BLaER1 treated with 17β-estradiol and CSF1 and Interleukin-3, amounts not matched to agents 10 nM and 100 nM (cell line): Measurements from ENCODE around the gene TNPO2.

Experiments
- H3K27ac ChIP-seq, 11 experiments: shearing (Covaris generic); formaldehyde crosslinking; 2 replicates each; pipeline ENCODE4 v1.8.1; 2022
- H3K27me3 ChIP-seq, 11 experiments: shearing (Covaris generic); formaldehyde crosslinking; 2 replicates each; pipeline ENCODE4 v1.8.1; 2022
- H3K36me3 ChIP-seq, 11 experiments: shearing (Covaris generic); formaldehyde crosslinking; 2 replicates each; pipeline ENCODE4 v1.8.1; 2022
- H3K4me1 ChIP-seq, 10 experiments: shearing (Covaris generic); formaldehyde crosslinking; 2 replicates each; pipeline ENCODE4 v1.8.1; 2022
- H3K4me2 ChIP-seq, 11 experiments: shearing (Covaris generic); formaldehyde crosslinking; 2 replicates each; pipeline ENCODE4 v1.8.1; 2022
- H3K4me3 ChIP-seq, 10 experiments: shearing (Covaris generic); formaldehyde crosslinking; 2 replicates each; pipeline ENCODE4 v1.8.1; 2022
- H3K9ac ChIP-seq, 11 experiments: shearing (Covaris generic); formaldehyde crosslinking; 2 replicates each; pipeline ENCODE4 v1.8.1; 2022
- H3K9me3 ChIP-seq, 11 experiments: shearing (Covaris generic); formaldehyde crosslinking; replicated peaks in 1 of 11; 2 replicates each; pipeline ENCODE4 v1.8.1; 2022
- H4K20me1 ChIP-seq, 11 experiments: shearing (Covaris generic); formaldehyde crosslinking; 2 replicates each; pipeline ENCODE4 v1.8.1; 2022
- Cebpa-rat ChIP-seq, 11 experiments: shearing (Covaris generic); IDR thresholded peaks; 2 replicates each; pipeline ENCODE4 v1.8.1; 2022

The TNPO2 gene

DNA sequence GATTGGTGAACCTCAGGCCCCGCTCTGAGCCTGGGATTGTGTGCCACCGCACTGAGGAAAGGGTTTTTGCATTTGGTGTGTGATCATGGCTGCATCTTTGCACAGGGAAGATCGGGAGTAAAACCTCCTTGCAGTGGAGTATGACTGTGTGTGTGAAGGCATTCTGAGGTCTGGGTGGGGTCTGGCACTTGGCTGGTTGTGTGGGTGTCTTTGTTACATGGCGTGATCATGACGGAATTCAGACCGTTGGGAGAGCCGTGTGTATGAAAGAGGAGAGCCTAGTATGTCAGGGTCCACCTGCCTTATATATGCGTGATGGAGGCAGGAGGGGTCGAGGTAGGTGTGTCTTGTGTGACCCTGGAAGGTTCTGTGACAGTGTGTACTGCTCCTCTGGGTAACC lies 27.1 kb upstream of the TNPO2 start:
- Histone ChIP-seq H3K9ac (peak overlapping the region in 9 of 11 experiments; percentile 54 to 76 (median 66); a peak in 15 of 22 replicates), H3K9me3 (peaks cover 12 to 26% (median 17%) of the 10 kb centered on the region in 11 experiments), H3K4me3 (peak overlapping the region in 6 of 10 experiments; percentile 38 to 53 (median 45); a peak in 5 of 20 replicates), H3K27ac (peak overlapping the region in 4 of 11 experiments; percentile 68 to 73 (median 73); a peak in 6 of 22 replicates), H4K20me1 (peaks cover 0 to 16% (median 0%) of the 10 kb centered on the region in 11 experiments; a peak in 2 of 22 replicates), H3K4me1 (peaks cover 18 to 52% (median 33%) of the 10 kb centered on the region in 10 experiments), H3K4me2 (peak overlapping the region; percentile 92 to 99 (median 98)), H3K27me3 (peaks cover 0 to 12% (median 0%) of the 10 kb centered on the region in 11 experiments; a peak in 1 of 22 replicates), H3K36me3 (peaks cover 25 to 30% (median 29%) of the 10 kb centered on the region in 11 experiments)
- TF ChIP-seq Cebpa-rat (IDR thresholded peaks at IDR 0.05), result no peak

DNA sequence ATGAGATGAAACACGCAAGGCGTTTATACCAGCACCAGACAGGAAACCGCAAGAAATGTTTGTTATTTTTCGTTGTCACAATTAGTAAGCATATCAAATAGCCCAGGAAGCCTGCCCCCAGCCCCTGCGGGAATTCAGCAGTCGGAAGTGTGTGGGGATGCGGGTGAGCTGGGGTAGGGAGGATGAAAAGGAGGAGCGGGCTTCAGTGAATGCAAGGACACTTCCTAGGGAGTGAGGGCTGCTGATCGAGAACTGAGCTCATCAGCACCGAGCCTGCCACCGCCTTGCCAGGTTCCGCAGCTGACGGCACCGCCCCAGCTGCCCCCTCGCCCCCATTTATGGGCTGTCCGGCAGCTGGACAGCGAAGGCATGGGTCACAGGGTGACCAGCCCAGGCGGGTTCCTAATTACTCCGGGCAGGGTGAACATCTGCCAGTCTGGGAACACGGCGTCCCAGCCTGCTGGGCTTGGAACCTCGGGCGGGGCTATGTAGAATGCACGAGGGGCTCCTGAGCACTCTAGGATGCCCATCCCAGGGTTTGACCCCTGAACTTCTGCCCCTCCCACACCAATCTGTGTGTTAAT lies 26.3 kb upstream of the TNPO2 start:
- no peak for TF ChIP-seq Cebpa-rat (IDR thresholded peaks at IDR 0.05)
- Histone ChIP-seq H3K36me3 (peaks cover 33 to 39% (median 37%) of the 10 kb centered on the region in 11 experiments), H3K9me3 (peaks cover 12 to 26% (median 17%) of the 10 kb centered on the region in 11 experiments), H3K4me2 (peak overlapping the region; percentile 92 to 99 (median 98)), H3K27me3 (peaks cover 0 to 12% (median 0%) of the 10 kb centered on the region in 11 experiments; a peak in 1 of 22 replicates), H3K27ac (peak overlapping the region in 9 of 11 experiments; percentile 44 to 73 (median 62); a peak in 19 of 22 replicates), H4K20me1 (peaks cover 0 to 24% (median 7%) of the 10 kb centered on the region in 11 experiments; a peak in 9 of 22 replicates), H3K4me3 (peak overlapping the region; percentile 23 to 63 (median 45); a peak in 17 of 20 replicates), H3K9ac (peak overlapping the region; percentile 54 to 76 (median 66); a peak in 21 of 22 replicates), H3K4me1 (peaks cover 23 to 61% (median 41%) of the 10 kb centered on the region in 10 experiments)

DNA sequence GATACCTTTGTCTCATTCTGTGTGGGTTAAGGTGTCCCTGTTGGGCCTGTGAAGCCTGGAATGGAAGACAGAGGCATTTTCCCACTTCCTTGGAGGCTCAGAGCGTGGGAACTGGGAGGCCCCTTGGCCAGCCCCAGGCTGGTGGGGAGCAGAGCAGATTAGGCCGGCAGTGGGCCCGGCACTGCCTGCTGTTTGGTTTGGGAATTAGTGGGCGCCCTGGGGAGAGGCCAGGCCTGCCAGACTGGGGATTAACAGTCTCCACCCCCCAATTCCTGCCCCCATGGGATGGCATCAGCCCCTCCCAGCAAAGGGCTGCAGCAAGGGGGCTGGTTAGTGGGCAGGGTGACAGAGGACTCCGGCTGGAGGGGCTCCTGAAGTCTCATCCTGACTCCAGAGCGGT lies 24.8 kb upstream of the TNPO2 start:
- Histone ChIP-seq H3K36me3 (peaks cover 39 to 51% (median 48%) of the 10 kb centered on the region in 11 experiments), H3K9me3 (peaks cover 12 to 26% (median 17%) of the 10 kb centered on the region in 11 experiments), H3K27ac (peak overlapping the region in 3 of 11 experiments; percentile 73; a peak in 4 of 22 replicates), H3K27me3 (peaks cover 0 to 12% (median 0%) of the 10 kb centered on the region in 11 experiments; a peak in 1 of 22 replicates), H3K4me3 (no peak overlapping the region), H3K4me1 (peaks cover 26 to 63% (median 52%) of the 10 kb centered on the region in 10 experiments), H3K4me2 (peak overlapping the region in 4 of 11 experiments; percentile 96 to 99 (median 98); a peak in 4 of 22 replicates), H3K9ac (no peak overlapping the region), H4K20me1 (peaks cover 0 to 30% (median 15%) of the 10 kb centered on the region in 11 experiments; a peak in 9 of 22 replicates)
- TF ChIP-seq Cebpa-rat (IDR thresholded peaks at IDR 0.05), result no peak

DNA sequence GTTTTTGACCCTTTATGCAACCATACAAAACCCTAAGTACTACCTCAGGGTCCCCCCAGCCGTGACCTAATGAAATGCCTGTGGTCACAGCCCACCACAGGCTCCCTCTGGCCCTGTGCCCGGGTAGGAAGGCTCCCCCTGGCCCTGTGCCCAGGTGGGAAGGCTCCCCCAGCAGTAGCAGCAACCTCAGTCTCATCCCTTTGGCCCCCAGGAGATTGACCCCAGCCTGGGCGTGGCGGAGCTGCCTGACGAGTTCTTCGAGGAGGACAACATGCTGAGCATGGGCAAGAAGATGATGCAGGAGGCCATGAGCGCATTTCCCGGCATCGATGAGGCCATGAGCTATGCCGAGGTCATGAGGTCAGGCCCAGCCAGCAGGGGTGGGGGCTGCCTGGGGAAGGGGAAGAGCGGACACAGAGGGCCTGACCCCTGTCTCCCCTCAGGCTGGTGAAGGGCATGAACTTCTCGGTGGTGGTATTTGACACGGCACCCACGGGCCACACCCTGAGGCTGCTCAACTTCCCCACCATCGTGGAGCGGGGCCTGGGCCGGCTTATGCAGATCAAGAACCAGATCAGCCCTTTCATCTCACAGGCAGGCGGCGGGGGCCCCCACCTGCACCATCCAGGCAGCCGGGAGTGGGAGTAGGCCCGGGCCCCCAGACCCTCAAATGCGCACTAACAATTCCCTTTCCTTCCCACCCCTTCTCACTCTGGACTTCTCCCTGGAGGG lies 21.6 kb upstream of the TNPO2 start:
- Histone ChIP-seq H3K27ac (peak overlapping the region in 1 of 11 experiments; percentile 43; a peak in 3 of 22 replicates), H3K9me3 (peaks cover 12 to 26% (median 17%) of the 10 kb centered on the region in 11 experiments), H3K9ac (peak overlapping the region in 10 of 11 experiments; percentile 3 to 52 (median 29); a peak in 11 of 22 replicates), H3K4me3 (no peak overlapping the region), H3K36me3 (peaks cover 60 to 81% (median 75%) of the 10 kb centered on the region in 11 experiments), H4K20me1 (peaks cover 0 to 30% (median 15%) of the 10 kb centered on the region in 11 experiments; a peak in 9 of 22 replicates), H3K27me3 (0 out of 22 replicates have a peak, but pooled peaks cover 0 to 4% (median 0%) of the 10 kb centered on the region in 11 experiments), H3K4me2 (peak overlapping the region; percentile 10 to 63 (median 51); a peak in 19 of 22 replicates), H3K4me1 (peaks cover 20 to 47% (median 37%) of the 10 kb centered on the region in 10 experiments)
- TF ChIP-seq Cebpa-rat (IDR thresholded peaks at IDR 0.05), result no peak

DNA sequence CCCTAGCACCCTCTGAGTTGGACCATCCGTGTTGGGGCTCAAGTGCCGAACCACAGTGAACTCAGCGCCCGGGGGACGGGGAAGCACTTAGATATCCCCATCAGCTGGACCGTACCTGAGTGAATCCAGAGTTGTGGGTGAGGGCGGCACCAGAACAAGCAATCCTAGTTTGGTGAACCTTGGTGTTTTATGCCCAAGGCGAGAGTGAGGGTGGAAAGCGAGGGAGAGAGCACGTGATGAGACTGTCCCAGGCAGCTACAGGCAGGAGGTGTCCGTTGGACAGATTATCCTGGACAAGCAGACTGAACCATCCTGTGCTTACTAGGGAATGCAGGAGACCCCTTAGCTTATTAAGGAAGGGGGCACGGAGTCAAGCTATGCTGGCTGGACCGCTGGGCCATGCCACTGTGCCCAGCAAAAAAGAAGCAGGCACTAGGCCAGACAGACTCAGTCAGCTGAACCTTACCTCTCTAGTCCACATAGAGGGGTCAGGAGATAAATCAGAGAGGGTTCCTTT lies 14.2 kb upstream of the TNPO2 start:
- peak overlapping the region; percentile 96 to 100 (median 98) for H3K4me2 ChIP-seq
- peak overlapping the region; percentile 89 to 98 (median 95) for H3K27ac ChIP-seq
- no peaks in the 10 kb centered on the region for H3K9me3 ChIP-seq
- no peak for TF ChIP-seq Cebpa-rat (IDR thresholded peaks at IDR 0.05)
- H3K36me3 ChIP-seq, result peaks cover 36 to 49% (median 44%) of the 10 kb centered on the region in 11 experiments
- H3K27me3 ChIP-seq, result no peaks in the 10 kb centered on the region
- peak overlapping the region; percentile 81 to 94 (median 88) for H3K4me3 ChIP-seq
- peaks cover 6 to 19% (median 11%) of the 10 kb centered on the region in 11 experiments for H4K20me1 ChIP-seq
- H3K4me1 ChIP-seq, result peaks cover 30 to 43% (median 37%) of the 10 kb centered on the region in 10 experiments
- peak overlapping the region; percentile 79 to 95 (median 88) for H3K9ac ChIP-seq

DNA sequence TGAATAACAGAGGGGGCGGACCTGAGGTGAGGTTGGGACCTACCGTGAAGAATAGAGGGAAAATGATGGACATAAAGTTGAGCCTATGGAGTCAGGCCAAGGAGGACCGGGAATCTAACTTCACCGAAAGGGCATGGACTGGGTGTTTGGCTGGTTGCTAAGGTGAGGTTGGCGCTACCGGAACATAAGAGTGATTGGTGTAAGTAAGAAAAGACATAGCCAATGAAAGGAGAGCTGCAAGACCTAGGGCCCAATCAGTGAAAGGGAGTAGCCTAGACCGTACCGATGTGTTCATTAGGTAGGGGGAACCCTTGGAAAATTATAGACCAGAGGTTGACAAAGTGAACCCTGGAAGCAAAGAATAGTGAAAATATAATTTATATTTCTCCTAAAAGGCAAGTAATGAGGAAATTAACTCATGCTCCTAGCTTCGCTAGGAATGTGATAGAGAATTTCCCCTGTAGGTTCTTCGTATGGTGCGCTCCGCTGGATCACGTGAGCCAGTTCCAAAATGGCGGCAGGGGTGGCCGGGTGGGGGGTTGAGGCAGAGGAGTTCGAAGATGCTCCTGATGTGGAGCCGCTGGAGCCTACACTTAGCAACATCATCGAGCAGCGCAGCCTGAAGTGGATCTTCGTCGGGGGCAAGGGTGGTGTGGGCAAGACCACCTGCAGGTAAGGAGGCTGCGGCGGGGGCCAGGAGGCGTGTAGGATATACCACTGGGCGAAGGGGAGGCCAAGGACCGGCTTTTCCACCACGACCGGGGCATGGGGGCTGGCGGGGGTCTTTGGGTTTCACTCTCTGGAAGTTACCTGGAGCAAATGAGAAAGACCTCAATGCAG lies 13.5 kb upstream of the TNPO2 start, which contains the start of gene GET3:
Gene GET3, plus strand, starts transcription at position 503 of the 840 bp plus-strand sequence. Its CDS starts 9 bp downstream, at position 512.
- Histone ChIP-seq H3K27me3 (no peaks in the 10 kb centered on the region), H3K9ac (peak within 1 kb of the TSS; percentile 79 to 95 (median 88)), H3K4me1 (peaks cover 37 to 47% (median 43%) of the 10 kb centered on the region in 10 experiments), H3K36me3 (peaks cover 31 to 49% (median 43%) of the 10 kb centered on the region in 11 experiments), H3K4me3 (peak within 1 kb of the TSS; percentile 81 to 94 (median 88)), H3K27ac (peak within 1 kb of the TSS; percentile 89 to 98 (median 95)), H3K9me3 (no peaks in the 10 kb centered on the region), H4K20me1 (peaks cover 13 to 25% (median 18%) of the 10 kb centered on the region in 11 experiments), H3K4me2 (peak within 1 kb of the TSS; percentile 96 to 100 (median 98))
- TF ChIP-seq Cebpa-rat (IDR thresholded peaks at IDR 0.05), result no peak

DNA sequence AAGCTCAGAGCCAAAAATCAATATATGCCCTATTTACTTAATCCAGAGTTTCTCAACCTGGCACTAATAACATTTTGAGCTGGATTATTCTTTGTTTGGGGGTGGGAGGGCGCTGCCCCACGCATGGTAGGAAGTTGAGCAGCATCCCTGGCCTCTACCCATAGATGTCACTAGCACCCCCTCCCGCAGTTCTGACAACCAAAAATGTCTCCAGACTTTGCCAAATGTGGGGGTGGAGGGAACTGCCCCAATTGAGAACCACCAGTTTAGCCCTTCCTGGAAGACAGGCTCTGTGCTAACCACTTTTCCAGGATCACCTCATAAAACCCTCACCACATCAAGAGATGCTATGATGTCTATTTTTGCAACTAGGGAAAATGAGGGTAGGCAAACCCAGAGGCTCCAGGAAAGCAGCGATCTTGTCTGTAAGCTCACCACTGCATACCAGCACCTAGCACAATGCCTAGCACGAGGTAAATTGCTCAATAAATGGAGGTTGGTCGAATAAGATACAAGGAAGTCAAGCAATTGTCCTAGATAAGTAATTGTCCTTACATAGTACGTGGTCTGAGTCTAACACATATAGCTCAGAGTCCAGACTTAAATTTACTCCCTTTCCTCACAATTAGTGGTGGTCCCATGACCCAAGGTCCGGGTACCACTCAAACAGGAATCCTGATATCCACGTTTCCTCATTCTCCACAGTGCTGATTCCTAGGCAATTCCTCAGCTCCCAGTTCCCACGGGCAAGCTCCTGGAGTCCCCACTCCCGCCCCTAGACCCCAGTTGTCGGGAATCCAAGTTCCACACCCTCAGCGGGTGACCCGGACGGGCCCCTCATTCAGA lies 9.9 kb upstream of the TNPO2 start:
- Histone ChIP-seq H3K27me3 (no peaks in the 10 kb centered on the region), H4K20me1 (peaks cover 49 to 62% (median 54%) of the 10 kb centered on the region in 11 experiments)

More for the DNA sequence above, 9.9 kb upstream of the TNPO2 start:
- peaks cover 56 to 71% (median 65%) of the 10 kb centered on the region in 10 experiments for H3K4me1 ChIP-seq
- H3K27ac ChIP-seq, result peak overlapping the region; percentile 95 to 100 (median 99)
- H3K9me3 ChIP-seq, result no peaks in the 10 kb centered on the region
- peaks cover 40 to 49% (median 46%) of the 10 kb centered on the region in 11 experiments for H3K36me3 ChIP-seq
- TF ChIP-seq Cebpa-rat (IDR thresholded peaks at IDR 0.05), result no peak
- peak overlapping the region; percentile 89 to 98 (median 96) for H3K4me3 ChIP-seq
- H3K4me2 ChIP-seq, result peak overlapping the region; percentile 90 to 99 (median 95)
- peak overlapping the region; percentile 96 to 100 (median 99) for H3K9ac ChIP-seq
